ENCODE results near the gene EMC7.

Gene EMC7

DNA sequence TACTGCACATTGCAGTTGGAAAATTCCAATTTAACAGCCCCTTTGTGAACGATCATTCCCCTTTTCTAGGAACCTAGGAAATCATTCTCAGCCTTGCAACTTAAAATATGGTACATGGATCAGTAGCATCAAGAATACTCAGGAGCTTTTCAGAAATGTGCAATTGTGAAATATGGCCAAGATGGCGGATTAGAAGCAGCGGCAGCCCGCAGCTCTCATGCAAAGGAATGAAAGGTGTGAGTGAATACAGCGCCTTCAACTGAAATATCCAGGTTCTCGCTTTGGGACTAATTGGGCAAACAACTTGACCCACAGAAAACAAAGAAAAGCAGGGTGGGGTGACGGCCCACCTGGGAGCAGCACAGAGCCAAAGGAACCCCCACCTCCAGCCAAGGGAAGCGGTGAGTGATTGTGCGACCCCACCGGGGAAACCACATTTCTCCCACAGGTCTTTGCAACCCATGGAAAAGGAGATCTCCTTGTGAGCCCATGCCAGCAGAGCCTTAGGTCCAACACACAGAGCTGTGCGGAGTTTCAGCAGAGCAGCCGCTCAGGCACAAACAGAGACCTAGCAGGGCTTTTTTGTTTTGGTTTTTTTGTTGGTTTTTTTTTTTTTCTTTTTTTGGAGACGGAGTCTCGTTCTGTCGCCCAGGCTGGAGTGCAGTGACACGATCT, 55.1 kb downstream of the EMC7 start:
- TF ChIP-seq, protein P1, sequence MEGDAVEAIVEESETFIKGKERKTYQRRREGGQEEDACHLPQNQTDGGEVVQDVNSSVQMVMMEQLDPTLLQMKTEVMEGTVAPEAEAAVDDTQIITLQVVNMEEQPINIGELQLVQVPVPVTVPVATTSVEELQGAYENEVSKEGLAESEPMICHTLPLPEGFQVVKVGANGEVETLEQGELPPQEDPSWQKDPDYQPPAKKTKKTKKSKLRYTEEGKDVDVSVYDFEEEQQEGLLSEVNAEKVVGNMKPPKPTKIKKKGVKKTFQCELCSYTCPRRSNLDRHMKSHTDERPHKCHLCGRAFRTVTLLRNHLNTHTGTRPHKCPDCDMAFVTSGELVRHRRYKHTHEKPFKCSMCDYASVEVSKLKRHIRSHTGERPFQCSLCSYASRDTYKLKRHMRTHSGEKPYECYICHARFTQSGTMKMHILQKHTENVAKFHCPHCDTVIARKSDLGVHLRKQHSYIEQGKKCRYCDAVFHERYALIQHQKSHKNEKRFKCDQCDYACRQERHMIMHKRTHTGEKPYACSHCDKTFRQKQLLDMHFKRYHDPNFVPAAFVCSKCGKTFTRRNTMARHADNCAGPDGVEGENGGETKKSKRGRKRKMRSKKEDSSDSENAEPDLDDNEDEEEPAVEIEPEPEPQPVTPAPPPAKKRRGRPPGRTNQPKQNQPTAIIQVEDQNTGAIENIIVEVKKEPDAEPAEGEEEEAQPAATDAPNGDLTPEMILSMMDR (conservative IDR thresholded peaks at IDR 0.05; ENCODE audit: control insufficient read depth, insufficient read depth, low read depth, low read length) = no peak
- H3K4me3 ChIP-seq (ENCODE audit: control insufficient read depth, low read depth, low read length) = no peak overlapping the region
- no peak for DNase-seq (ENCODE audit: low read depth)

DNA sequence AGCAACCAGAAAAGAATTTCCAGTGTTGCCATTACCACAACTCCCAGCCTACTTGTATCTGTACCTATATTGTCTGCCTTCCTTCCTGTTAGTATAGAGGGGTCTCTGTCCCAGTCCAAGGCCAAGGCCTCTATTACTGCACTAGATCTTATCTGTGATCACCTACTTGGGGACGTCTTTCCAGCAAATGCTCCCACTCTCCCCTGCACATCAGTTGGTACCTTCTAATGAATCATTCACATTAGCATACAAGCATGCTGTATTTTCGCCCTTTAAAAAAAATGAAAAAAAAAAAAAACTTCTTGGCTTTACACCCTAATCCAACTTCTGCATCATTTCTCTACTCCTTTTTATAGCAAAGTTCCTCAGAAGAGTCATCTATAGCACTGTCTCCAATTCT, 57.8 kb downstream of the EMC7 start:
- no peak overlapping the region for H3K4me3 ChIP-seq (ENCODE audit: control insufficient read depth, low read depth, low read length)
- TF ChIP-seq, protein P1 (conservative IDR thresholded peaks at IDR 0.05; ENCODE audit: control insufficient read depth, insufficient read depth, low read depth, low read length) = no peak
- no peak for DNase-seq (ENCODE audit: low read depth)

DNA sequence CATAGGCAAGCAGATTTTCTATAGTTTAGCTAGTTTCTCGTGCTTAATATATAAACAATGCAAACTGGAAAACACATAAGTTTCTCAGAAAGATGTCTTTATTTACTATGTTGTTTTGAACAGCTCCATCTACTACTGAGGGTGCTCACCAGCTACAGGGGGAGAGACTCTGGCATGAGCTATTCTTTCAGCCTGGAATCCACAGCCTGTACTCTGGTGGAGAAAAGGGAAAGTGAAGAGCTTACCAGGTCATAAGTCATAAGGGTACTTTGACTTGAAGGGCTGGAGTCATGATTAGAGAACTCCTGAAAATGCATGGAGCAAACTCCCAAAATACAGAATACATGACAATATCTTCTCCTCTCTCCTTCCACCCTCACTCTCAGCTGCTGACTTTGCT, 58.3 kb downstream of the EMC7 start:
- TF ChIP-seq, protein P1 (conservative IDR thresholded peaks at IDR 0.05; ENCODE audit: control insufficient read depth, insufficient read depth, low read depth, low read length) = no peak
- no peak for DNase-seq (ENCODE audit: low read depth)
- H3K4me3 ChIP-seq (ENCODE audit: control insufficient read depth, low read depth, low read length) = no peak overlapping the region

DNA sequence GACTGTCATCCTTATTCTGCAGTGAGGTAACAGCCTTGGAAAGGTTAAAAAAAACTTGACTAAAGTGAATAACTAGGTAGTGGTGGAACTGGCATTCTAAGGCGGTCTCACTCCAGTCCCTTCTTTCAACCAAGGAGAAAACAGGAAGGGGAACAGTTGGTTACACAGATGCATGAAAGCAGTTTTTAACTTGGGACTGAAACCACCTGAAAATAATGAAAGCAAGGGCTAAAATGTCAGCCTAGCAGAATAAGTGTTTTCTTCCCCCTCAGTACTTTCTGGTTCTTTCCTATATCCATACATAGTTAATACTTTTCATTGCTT, 61.9 kb downstream of the EMC7 start:
- TF ChIP-seq, protein P1 (conservative IDR thresholded peaks at IDR 0.05; ENCODE audit: control insufficient read depth, insufficient read depth, low read depth, low read length) = no peak
- DNase-seq (ENCODE audit: low read depth) = no peak
- no peak overlapping the region for H3K4me3 ChIP-seq (ENCODE audit: control insufficient read depth, low read depth, low read length)

DNA sequence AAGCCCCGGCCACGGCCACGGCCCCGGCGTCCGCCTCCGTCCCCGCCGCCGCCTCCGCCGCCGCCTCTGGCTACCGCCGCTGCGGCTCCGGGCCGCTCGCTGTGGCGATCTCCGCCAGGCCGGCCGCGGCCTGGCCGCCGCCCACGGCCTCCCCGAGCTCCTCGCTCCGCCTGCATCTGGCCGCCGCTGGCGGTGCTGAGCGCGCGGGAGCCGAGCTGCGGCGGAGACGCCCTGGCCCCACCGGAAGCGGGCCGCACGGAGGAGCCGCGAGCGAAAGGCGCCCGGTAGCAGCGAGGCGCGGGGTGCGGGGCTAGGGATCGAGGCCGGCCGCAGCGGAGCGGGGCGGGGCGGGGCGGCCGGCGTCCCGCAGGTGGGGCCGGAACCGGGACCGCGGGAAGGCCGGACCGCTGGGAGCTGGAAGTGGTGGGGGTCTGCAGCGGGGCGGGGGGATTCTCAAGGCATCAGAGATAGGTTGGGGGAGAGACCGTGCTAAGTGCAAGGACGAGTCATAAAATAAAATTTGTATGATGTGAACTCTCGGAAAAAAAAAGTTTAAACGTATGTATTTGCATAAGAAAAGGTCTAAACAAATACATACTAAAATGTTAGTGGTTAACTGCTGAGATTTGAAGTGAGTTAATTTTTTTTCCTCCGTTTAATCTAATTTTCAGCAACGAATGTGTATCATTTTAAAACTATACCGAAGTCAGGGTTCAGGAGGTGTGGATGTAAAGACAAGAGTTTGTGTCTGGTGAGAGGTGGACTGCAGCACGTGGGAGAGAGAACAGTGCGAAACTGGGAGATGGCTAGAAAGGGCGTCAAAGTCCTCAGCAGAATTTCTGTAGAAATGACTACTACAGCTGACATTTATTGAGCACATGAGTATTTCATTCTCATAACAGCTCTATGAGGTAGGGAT, 62.5 kb downstream of the EMC7 start, which contains the start of gene AVEN:
TSS of gene AVEN (minus strand) at position 334 of the 919 bp plus-strand sequence. CDS start at position 176, 158 bp downstream.
- DNase-seq (ENCODE audit: low read depth) = peak; percentile 36
- TF ChIP-seq, protein P1 (conservative IDR thresholded peaks at IDR 0.05; ENCODE audit: control insufficient read depth, insufficient read depth, low read depth, low read length) = no peak
- H3K4me3 ChIP-seq (ENCODE audit: control insufficient read depth, low read depth, low read length) = peak within 1 kb of the TSS; percentile 90

DNA sequence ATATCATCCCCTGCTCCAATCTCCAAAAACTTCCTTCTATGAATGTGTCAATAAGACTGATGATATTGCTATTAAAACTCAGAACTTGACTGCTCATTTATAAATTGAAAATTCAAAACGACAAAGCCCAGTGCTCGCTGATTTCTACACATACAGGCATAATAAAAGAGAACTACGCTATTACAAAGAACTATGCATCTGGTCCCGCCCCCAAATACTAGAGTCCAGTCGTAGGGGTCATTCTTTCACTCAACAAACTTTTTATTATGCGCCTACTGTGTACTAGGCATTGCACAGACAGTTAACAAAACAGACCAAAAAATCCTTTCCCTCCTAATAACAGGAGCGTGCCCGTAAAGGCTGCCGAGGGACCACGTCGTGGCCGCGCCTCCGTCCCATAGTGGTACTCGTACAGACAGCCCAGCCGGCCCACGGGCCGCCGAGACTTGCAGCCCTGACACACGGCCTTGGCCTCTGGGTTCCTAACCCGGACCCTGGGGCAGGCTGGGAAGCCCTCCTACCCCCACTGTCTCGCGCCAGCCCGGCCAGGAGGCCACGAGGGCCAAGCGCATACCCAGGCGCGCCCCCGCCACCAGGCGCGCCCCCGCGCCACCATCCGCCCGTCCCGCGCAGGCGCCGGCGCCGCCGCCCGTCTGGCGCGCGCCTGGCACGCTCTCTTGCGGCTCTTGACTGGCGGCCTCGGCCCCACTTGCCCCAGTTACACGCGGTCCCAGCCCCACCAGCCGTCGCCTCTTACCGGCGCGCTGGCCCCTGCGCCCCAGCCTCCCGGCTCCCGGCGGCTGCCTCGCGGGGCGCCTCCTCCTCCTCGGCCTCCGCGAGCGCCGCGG, 63.4 kb downstream of the EMC7 start:
- peak; percentile 71 for DNase-seq (ENCODE audit: low read depth)
- TF ChIP-seq, protein P1 (conservative IDR thresholded peaks at IDR 0.05; ENCODE audit: control insufficient read depth, insufficient read depth, low read depth, low read length) = no peak
- peak overlapping the region; percentile 90 for H3K4me3 ChIP-seq (ENCODE audit: control insufficient read depth, low read depth, low read length)

All from fibroblast of mammary gland (primary cell).